ENCODE measurements around the gene MSI2. TPM values are rescaled to one million over a fixed set of nuclear protein-coding genes. Genes with fewer than 3 reads are reported as not detected.

Gene MSI2
- polyA plus RNA-seq, 1 of the 3 experiments (the other 2 are of a cell fraction): 24.1 TPM

DNA sequence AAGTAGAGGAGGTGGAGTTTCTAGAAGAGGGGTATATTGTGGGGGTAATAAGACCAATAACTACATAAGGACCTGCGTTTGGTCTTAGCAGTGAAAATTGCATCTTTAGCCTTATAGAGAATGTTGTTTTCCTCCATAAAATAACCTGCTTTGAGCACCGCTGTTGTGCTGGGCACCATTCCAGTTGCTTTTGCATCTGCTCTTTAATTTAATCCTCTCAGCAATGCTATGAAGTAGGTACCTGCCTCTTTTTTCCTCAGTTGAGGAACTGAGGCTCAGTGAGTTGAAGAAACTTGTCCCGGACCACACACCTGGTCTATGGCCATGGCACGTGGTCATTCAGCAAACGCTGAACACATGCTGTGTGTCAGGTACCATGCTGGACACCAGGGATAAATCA lies 238.1 kb downstream of the MSI2 start (continued):
- TF ChIP-seq, protein P1, sequence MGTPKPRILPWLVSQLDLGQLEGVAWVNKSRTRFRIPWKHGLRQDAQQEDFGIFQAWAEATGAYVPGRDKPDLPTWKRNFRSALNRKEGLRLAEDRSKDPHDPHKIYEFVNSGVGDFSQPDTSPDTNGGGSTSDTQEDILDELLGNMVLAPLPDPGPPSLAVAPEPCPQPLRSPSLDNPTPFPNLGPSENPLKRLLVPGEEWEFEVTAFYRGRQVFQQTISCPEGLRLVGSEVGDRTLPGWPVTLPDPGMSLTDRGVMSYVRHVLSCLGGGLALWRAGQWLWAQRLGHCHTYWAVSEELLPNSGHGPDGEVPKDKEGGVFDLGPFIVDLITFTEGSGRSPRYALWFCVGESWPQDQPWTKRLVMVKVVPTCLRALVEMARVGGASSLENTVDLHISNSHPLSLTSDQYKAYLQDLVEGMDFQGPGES (IDR thresholded peaks at IDR 0.05; ENCODE audit: low read depth, low read length): no peak
- TF ChIP-seq SMC3 (IDR thresholded peaks at IDR 0.05; ENCODE audit: low read depth, low read length) (no peak), MXI1 (IDR thresholded peaks at IDR 0.05; ENCODE audit: low read depth, low read length) (no peak)

DNA sequence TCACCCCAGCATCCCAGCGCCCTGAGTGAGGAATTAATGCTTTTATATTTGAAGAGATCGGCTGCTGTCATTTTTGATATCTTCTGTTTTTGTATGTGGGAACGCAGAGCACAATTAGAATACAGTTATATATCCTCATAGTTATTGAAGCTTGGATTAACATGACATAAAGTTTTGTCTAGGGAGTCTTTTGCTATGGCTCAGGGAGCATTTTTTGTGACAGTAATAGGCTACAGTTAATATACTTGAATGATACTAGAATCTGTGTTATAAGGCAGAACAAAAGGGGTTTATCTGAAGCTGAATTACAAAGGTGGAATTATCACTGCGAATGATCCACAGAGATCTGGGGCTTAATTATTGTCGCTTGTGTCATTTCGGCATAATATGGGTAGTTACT lies 239.4 kb downstream of the MSI2 start:
- CTCF ChIA-PET: interaction anchor here (1.0 kb wide), 1 partner anchor 44 kb away, joined by 6 read pairs; no protein-coding TSS in a partner anchor
- H3K27me3 ChIP-seq (ENCODE audit: insufficient read depth): no peaks in the 10 kb centered on the region
- no peak overlapping the region for H2AFZ ChIP-seq (ENCODE audit: low read depth)
- 95% methylated on average over 6 of the region's 6 CpGs for whole genome bisulfite sequencing (ENCODE audit: low lambda C conversion rate)
- POLR2A ChIA-PET: interaction anchor here (1.2 to 2.0 kb wide), 2 partner anchors 10 to 42 kb away, joined by 3 to 4 read pairs; no protein-coding TSS in a partner anchor
- H3K9ac ChIP-seq: no peak overlapping the region
- no peak overlapping the region; a peak in 1 of 4 replicates for H3K27ac ChIP-seq (ENCODE audit: low read depth in 2 of 2, low read length in 1 of 2)
- no peaks in the 10 kb centered on the region for H3K9me2 ChIP-seq
- TF ChIP-seq NRF1 (IDR thresholded peaks at IDR 0.05; ENCODE audit: low read depth, low read length) (no peak), SIN3A (IDR thresholded peaks at IDR 0.05; ENCODE audit: borderline replicate concordance, low read depth, low read length) (no peak), TCF12 (IDR thresholded peaks at IDR 0.05) (no peak), TEAD4 (IDR thresholded peaks at IDR 0.05; ENCODE audit: borderline replicate concordance, insufficient read depth) (no peak), TAF1 (IDR thresholded peaks at IDR 0.05; ENCODE audit: borderline replicate concordance, low read depth, low read length) (no peak), SMC3 (IDR thresholded peaks at IDR 0.05; ENCODE audit: low read depth, low read length) (no peak), CHD2 (IDR thresholded peaks at IDR 0.05; ENCODE audit: low read length, partially characterized antibody) (no peak), RCOR1 (IDR thresholded peaks at IDR 0.05; ENCODE audit: low read length) (no peak)
- TF ChIP-seq, protein P2, sequence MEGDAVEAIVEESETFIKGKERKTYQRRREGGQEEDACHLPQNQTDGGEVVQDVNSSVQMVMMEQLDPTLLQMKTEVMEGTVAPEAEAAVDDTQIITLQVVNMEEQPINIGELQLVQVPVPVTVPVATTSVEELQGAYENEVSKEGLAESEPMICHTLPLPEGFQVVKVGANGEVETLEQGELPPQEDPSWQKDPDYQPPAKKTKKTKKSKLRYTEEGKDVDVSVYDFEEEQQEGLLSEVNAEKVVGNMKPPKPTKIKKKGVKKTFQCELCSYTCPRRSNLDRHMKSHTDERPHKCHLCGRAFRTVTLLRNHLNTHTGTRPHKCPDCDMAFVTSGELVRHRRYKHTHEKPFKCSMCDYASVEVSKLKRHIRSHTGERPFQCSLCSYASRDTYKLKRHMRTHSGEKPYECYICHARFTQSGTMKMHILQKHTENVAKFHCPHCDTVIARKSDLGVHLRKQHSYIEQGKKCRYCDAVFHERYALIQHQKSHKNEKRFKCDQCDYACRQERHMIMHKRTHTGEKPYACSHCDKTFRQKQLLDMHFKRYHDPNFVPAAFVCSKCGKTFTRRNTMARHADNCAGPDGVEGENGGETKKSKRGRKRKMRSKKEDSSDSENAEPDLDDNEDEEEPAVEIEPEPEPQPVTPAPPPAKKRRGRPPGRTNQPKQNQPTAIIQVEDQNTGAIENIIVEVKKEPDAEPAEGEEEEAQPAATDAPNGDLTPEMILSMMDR (IDR thresholded peaks at IDR 0.05): no peak
- TF ChIP-seq, protein P3, sequence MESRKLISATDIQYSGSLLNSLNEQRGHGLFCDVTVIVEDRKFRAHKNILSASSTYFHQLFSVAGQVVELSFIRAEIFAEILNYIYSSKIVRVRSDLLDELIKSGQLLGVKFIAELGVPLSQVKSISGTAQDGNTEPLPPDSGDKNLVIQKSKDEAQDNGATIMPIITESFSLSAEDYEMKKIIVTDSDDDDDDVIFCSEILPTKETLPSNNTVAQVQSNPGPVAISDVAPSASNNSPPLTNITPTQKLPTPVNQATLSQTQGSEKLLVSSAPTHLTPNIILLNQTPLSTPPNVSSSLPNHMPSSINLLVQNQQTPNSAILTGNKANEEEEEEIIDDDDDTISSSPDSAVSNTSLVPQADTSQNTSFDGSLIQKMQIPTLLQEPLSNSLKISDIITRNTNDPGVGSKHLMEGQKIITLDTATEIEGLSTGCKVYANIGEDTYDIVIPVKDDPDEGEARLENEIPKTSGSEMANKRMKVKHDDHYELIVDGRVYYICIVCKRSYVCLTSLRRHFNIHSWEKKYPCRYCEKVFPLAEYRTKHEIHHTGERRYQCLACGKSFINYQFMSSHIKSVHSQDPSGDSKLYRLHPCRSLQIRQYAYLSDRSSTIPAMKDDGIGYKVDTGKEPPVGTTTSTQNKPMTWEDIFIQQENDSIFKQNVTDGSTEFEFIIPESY (IDR thresholded peaks at IDR 0.05; ENCODE audit: borderline replicate concordance, low read depth): no peak
- TF ChIP-seq, protein P4, sequence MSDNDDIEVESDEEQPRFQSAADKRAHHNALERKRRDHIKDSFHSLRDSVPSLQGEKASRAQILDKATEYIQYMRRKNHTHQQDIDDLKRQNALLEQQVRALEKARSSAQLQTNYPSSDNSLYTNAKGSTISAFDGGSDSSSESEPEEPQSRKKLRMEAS (IDR thresholded peaks at IDR 0.05; ENCODE audit: low read depth): no peak
- TF ChIP-seq, protein P5, sequence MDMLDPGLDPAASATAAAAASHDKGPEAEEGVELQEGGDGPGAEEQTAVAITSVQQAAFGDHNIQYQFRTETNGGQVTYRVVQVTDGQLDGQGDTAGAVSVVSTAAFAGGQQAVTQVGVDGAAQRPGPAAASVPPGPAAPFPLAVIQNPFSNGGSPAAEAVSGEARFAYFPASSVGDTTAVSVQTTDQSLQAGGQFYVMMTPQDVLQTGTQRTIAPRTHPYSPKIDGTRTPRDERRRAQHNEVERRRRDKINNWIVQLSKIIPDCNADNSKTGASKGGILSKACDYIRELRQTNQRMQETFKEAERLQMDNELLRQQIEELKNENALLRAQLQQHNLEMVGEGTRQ (IDR thresholded peaks at IDR 0.05; ENCODE audit: borderline replicate concordance, low read depth, low read length): no peak
- H3K36me3 ChIP-seq (replicated peaks in 1 of 2; ENCODE audit: control insufficient read depth in 1 of 2, insufficient read depth in 2 of 2, low read length in 1 of 2): no peaks in the 10 kb centered on the region
- H3K4me3 ChIP-seq (ENCODE audit: low read depth in 2 of 2, low read length in 1 of 2): no peak overlapping the region
- no peaks in the 10 kb centered on the region for H3K79me2 ChIP-seq (ENCODE audit: insufficient read depth)
- H3K9me3 ChIP-seq: no peaks in the 10 kb centered on the region
- no peak overlapping the region for H3K4me2 ChIP-seq
- H4K20me1 ChIP-seq (ENCODE audit: insufficient read depth): no peaks in the 10 kb centered on the region
- H3K4me1 ChIP-seq (ENCODE audit: control insufficient read depth in 1 of 2, insufficient read depth in 2 of 2, low read depth in 1 of 2, low read length in 1 of 2): peaks cover 0 to 47% of the 10 kb centered on the region in 2 experiments; a peak in 1 of 4 replicates
- DNase-seq: no peak
- no peaks in the 10 kb centered on the region for H3F3A ChIP-seq (replicated peaks; ENCODE audit: insufficient read depth)
